Measurements from ENCODE around the gene TIMM22.
"Not testable (repeated sequence)": the region's sequence is repeated elsewhere in the genome, so short reads cannot be mapped to it uniquely, and the experiment has no call there.

The TIMM22 gene

GRCh38 chr17:1039511-1040215 is 42.7 kb downstream of the TIMM22 start:
- no peak for DNase-seq (ENCODE audit: low read depth)

DNA sequence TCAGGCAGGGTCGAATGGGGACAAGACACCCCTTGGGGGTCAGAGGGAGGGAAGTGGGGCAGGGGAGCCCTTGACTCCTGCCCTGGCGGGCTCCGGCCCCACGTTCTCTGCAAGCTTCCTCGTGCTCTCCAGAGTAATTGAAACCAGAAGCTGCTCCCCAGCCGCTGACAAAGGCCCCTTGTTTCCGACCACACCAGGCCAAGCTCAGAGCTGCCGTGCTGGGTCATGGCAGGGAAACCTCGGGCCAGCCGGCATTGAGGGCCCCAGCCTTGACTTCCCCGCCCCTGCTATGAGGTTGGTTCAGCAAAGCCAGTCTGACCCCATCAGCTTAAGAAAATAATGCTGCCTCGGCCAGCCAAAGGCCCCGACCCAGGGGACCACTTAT is 43.3 kb downstream of the TIMM22 start:
- DNase-seq (ENCODE audit: low read depth): no peak

DNA sequence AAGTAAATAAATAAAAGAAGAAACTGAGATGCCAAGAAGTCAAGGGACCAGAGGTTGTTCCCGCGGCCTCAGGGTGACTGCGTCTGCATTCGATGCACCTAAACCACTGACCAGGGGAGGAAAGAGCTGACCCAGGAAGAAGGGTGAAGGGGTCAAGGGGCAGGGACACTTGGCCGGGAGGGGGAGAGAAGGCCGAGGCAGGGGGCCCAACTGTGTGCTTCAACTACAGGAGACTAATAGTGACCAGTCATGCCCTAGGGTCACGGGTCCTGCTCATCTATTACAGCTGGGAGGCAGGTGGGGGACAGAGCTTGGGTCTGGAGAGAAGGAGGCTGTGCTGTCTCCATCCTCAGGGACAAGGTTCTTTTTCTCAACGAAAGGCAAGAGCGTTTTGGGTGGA is 44.8 kb downstream of the TIMM22 start:
- no peak for DNase-seq (ENCODE audit: low read depth)

- DNase-seq (ENCODE audit: low read depth): no peak
Observed at GRCh38 chr17:1042486-1042885, 45.6 kb downstream of the TIMM22 start.

DNA sequence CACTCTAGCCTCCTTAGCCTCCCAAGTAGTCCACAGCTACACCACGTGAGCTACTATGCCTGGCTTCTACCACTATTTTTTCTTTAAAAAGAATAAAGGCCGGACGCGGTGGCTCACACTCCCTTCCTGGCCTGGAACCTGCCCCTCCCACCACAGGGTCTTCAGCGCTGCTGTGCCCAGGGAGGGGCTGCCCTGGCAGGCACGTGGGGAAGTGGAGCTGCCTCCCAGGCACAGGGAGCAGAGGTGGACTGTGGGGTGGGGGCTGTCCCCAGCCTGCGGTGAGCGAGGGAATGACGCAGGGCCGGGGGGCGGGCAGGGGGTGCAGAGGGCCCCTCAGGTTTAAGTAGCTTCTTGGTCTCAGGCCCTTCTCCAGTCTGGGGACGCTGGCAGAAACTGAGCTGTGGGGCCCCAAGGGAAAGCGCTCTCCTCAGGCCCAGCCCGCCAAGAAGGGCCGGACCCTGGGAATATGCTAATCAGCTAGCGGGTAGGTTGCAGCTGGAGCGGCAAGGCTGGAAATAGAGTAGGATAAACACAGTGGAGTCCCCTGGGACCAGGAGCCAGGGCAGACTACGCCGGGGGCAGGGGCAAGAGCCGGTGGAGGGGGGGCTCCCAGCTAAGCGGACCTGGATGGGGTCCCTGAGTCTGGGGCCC is 46.8 kb downstream of the TIMM22 start:
- no peak for DNase-seq (ENCODE audit: low read depth)

- DNase-seq (ENCODE audit: low read depth): not testable (repeated sequence)
Observed at GRCh38 chr17:1044387-1045009, 47.6 kb downstream of the TIMM22 start.

DNA sequence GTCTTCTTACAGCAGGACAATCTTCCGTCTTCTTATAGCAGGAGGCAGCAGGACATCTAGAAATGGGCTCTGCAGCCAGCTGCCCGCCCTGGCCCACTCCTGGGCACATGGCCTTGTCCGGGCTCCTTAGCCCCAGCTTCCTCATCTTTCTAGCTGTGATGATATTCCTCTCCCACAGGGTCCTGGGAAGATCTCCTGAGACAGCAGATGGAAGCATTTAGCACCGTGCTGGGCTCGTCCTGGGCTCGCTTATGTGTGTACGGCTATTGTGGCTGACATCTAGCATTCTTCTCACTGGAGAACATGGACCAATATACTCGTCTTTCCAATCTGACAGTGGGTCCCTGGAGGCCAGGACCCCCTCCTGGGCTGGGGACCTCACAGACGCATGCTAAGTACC is 48.5 kb downstream of the TIMM22 start:
- DNase-seq (ENCODE audit: low read depth): no peak

GRCh38 chr17:1047177-1047878 is 50.4 kb downstream of the TIMM22 start:
- DNase-seq (ENCODE audit: low read depth): no peak

DNA sequence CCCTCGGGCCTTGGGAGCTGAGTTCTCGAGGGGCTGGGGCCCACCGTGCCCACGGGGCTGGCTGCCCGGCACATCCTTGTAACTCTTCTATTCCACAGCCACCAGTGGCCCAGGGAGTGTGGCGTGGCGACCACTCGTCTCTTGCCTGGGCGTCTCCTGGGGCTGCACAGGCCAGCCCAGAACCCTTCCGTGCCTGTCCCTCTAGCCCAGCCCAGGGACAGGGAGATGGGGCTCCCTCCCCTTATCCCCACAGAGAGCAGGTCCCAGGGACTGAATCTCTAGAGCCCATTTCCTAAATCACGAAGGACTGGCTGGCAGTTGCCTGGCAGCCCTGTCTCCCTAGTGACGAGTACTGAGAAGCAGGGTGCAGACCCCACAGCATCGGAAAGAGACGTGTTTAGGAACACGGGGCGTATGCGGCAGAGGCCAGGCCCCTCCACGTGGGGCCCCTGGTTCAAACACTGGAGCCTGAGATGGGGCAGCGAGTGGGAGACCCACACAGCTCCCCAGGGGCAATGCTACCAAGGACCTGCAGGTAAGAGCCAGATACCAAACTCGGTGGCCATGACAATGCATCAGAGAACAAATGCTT is 51.0 kb downstream of the TIMM22 start:
- DNase-seq (ENCODE audit: low read depth): no peak

- not testable (repeated sequence) for DNase-seq (ENCODE audit: low read depth)
Observed at GRCh38 chr17:1048516-1049115, 51.7 kb downstream of the TIMM22 start.

GRCh38 chr17:1049446-1050225 is 52.7 kb downstream of the TIMM22 start:
- no peak for DNase-seq (ENCODE audit: low read depth)

DNA sequence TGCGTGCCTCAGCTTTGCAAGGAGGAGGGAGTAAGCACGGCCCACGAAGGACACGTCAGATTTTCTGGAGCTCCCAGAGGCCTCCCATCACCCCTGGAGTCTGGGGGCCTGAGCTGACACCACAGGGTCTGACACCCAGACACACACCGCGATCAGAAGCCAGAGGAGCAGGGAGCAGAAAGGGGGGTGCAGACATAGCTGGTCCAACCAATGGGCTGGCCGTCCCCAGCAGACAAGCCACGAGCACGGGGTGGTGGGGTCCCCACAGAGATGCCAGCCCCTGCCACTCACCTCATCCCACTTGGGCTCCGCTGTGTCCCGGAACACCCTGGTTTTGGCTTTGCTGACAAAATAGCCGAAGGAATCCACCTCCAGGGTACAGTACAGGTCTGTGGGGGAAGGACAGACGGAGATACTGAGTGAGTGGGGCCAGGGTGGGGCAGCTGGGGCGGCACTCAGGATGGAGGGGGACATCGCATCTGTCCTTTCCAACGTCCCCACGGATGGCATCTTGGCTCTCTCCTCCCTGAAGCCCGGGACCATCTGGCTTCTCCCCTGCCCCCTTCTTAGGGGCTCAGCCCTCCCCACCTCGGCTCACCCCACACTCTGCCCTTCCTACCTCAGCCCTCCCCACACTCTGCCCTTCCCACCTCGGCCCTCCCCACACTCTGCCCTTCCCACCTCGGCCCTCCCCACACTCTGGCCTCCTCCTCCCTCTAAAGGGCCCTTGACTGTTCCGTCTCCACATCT is 53.5 kb downstream of the TIMM22 start:
- DNase-seq (ENCODE audit: low read depth): no peak

DNA sequence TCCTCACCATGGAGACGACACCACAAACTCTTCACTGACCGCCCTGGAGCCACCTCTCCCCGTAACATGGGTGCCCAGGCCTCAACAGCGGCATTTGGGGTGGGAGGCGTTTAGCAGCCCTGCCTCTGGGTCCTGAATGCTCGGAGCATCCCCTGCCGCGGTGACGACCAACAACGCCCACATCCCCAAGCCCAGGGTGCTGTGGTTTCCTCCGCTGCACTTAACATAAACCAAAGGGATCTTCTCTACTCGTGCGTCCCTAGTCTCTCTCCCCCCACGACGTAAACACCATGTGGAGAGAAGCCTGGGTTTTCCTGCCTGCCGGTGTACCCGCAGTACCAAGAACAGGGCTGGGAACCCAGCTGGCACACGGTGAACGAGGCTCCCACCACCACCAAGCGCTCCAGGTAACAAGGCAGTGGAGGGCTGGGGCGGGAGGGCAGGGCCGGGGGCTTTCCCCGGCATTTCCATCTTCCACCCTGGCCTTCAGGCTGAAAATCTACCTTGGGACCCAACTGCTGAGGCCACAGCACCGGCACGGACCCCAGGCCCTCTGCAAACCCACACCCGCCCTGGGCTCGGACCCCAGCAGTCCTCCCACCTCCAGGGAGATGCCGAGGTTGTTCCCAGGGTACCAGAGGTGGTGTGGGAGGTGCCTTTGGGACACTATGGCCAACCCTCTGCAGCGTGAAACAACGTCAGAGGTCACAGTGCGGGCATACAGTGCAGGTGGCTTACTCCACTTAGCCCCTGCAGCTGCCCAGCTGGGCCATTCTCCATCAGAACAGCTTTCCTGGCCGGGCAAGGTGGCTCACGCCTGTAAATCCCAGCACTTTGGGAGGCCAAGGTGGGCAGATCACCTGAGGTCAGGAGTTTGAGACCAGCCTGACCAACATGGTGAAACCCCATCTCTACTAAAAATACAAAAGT is 54.3 kb downstream of the TIMM22 start:
- no peak for DNase-seq (ENCODE audit: low read depth)
